Esophagus squamous epithelium (tissue), 5 donors: ENCODE data around the gene CSTPP1. TPM values are rescaled to one million over a fixed set of nuclear protein-coding genes. Genes with fewer than 3 reads are reported as not detected.

Experiments
- DNase-seq: peaks from one replicate; lab custom pipeline; 2025; lab: John Stamatoyannopoulos, UW
- H3K27ac ChIP-seq, 4 donors: fragments of 200-600 bp; sonication (generic); one replicate each; pipeline ENCODE4 v1.5.1; 2016 to 2019; ENCODE audit warnings: mild to moderate bottlenecking in 1 of 4
- H3K27me3 ChIP-seq, 4 donors: fragments of 200-600 bp; sonication (generic); 1 replicate in 3 of 4; 2 replicates in 1 of 4; pipeline versions ENCODE4 v1.5.1 to v1.6.0; 2017 to 2021; ENCODE audit warnings: antibody characterized with exemption in 1 of 4
- H3K36me3 ChIP-seq, 3 donors: fragments of 200-600 bp; sonication (generic); one replicate each; pipeline ENCODE4 v1.5.1; 2016 to 2019
- H3K4me1 ChIP-seq, 3 donors: fragments of 200-600 bp; sonication (generic); one replicate each; pipeline ENCODE4 v1.5.1; 2017 to 2019
- H3K4me3 ChIP-seq, 4 donors: fragments of 200-600 bp; sonication (generic); 1 replicate in 3 of 4; 2 replicates in 1 of 4; pipeline ENCODE4 v1.5.1; 2016 to 2019; ENCODE audit warnings: mild to moderate bottlenecking in 2 of 4, moderate library complexity in 1 of 4
- H3K9me3 ChIP-seq, 3 donors: fragments of 200-600 bp; sonication (generic); one replicate each; pipeline ENCODE4 v1.5.1; 2016 to 2019
- CTCF ChIP-seq, 6 experiments: fragments of 450-650 bp in 4 of 6; fragments of 200-600 bp in 2 of 6; sonication (generic) in 2 of 6; IDR thresholded peaks; one replicate each; pipeline ENCODE4 v1.5.1; 2016 to 2019; ENCODE audit warnings: antibody characterized with exemption in 6 of 6, mild to moderate bottlenecking in 4 of 6, moderate library complexity in 4 of 6
- POLR2A ChIP-seq, 4 donors: fragments of 450-650 bp; IDR thresholded peaks; one replicate each; pipeline ENCODE4 v1.6.1; 2017; ENCODE audit warnings: antibody characterized with exemption in 4 of 4, mild to moderate bottlenecking in 4 of 4, moderate library complexity in 3 of 4
- WGBS, 2 donors: methylation state at CpG; one replicate each; pipeline ENCODE4 v1.1.5; 2018; 5-methylcytosine and 5-hydroxymethylcytosine counted together
- intact Hi-C: fragments of 100-400 bp; cut with DNase I; formaldehyde crosslinking; loops from one replicate; pipeline ENCODE4 v1.15.0; 2022
- total RNA-seq, 4 donors: library from RNA; depleted of rRNA; stranded (reverse); fragments of >200 nt; gene quantifications; one replicate each; pipeline ENCODE4 v1.1.0, GENCODE V29; 2016
- donor health status: DM: yes; HTN: yes; CAD: no.

CSTPP1 gene
- total RNA-seq, 4 donors from 2014 or later: 9.4 to 19.6 (median 16.4) TPM

DNA sequence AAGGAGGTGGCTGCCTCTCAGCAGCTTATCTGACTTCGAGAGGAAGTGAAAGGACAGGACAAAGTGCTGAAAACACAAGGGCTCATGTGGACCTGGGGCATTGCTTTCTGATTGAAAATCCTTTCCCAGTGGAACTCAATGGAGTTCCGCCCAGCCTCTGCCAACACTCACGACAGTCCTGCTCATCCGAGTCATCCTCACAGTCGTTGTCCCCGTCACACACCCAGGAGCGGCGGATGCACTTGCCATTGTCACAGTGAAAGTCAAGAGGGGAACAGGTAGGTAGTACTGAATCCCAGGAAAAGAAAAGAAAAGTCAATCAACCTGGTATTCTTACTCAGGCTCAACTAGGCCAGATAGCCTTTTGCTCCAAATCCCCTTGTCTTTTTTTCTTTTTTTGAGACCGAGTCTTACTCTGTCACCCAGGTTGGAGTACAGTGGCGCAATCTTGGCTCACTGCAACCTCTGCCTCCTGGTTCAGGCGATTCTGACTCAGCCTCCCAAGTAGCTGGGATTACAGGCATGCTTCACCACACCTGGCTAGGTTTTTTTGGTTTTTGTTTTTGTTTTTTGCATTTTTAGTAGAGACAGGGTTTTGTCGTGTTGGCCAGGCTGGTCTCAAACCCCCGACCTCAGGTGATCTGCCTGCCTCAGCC lies 36.3 kb upstream of the CSTPP1 start:
- no peak for DNase-seq
- no peak overlapping the region for H3K4me3 ChIP-seq

GRCh38 chr11:46901156-46901555 lies 35.4 kb upstream of the CSTPP1 start:
- 37 to 54% methylated on average over 3 of the region's 3 CpGs for WGBS, 2 donors
- no peak overlapping the region for H3K4me3 ChIP-seq
- H3K27ac ChIP-seq: peak overlapping the region in 1 of 4 donors; percentile 5
- TF ChIP-seq CTCF (IDR thresholded peaks at IDR 0.05): no peak
- no peak for TF ChIP-seq POLR2A (IDR thresholded peaks at IDR 0.05)
- DNase-seq: no peak
- no peaks in the 10 kb centered on the region for H3K9me3 ChIP-seq
- H3K36me3 ChIP-seq: peaks cover 0 to 12% (median 0%) of the 10 kb centered on the region in 3 donors
- H3K4me1 ChIP-seq: peaks cover 3 to 39% (median 9%) of the 10 kb centered on the region in 3 donors
- no peaks in the 10 kb centered on the region for H3K27me3 ChIP-seq
- intact Hi-C loops: no loop called here

More for the DNA sequence above, 36.3 kb upstream of the CSTPP1 start:
- Histone ChIP-seq H3K27me3 (no peaks in the 10 kb centered on the region), H3K36me3 (peaks cover 0 to 12% (median 0%) of the 10 kb centered on the region in 3 donors), H3K9me3 (no peaks in the 10 kb centered on the region), H3K4me1 (peaks cover 3 to 48% (median 9%) of the 10 kb centered on the region in 3 donors), H3K27ac (peak overlapping the region in 2 of 4 donors; percentile 3 to 11)
- 67% methylated on average over 11 to 13 of the region's 13 CpGs for WGBS, 2 donors
- TF ChIP-seq CTCF (IDR thresholded peaks at IDR 0.05) (no peak), POLR2A (IDR thresholded peaks at IDR 0.05) (no peak)
- intact Hi-C loops: no loop called here

- WGBS, 2 donors: 95 to 100% methylated on average over 1 to 2 of the region's 6 CpGs
- Histone ChIP-seq H3K4me3 (no peak overlapping the region), H3K27ac (no peak overlapping the region), H3K9me3 (no peaks in the 10 kb centered on the region), H3K4me1 (peaks cover 3 to 35% (median 9%) of the 10 kb centered on the region in 3 donors), H3K27me3 (no peaks in the 10 kb centered on the region), H3K36me3 (peaks cover 0 to 12% (median 0%) of the 10 kb centered on the region in 3 donors)
- intact Hi-C loops: no loop called here
- no peak for TF ChIP-seq CTCF (IDR thresholded peaks at IDR 0.05)
- TF ChIP-seq POLR2A (IDR thresholded peaks at IDR 0.05): no peak
- no peak for DNase-seq
Observed at GRCh38 chr11:46902694-46903093, 33.9 kb upstream of the CSTPP1 start.

- no peak overlapping the region for H3K27ac ChIP-seq
- no peaks in the 10 kb centered on the region for H3K9me3 ChIP-seq
- peaks cover 0 to 12% (median 0%) of the 10 kb centered on the region in 3 donors for H3K36me3 ChIP-seq
- no peaks in the 10 kb centered on the region for H3K27me3 ChIP-seq
- no peak for DNase-seq
- peaks cover under 1 to 27% (median 4%) of the 10 kb centered on the region in 3 donors for H3K4me1 ChIP-seq
- intact Hi-C loops: no loop called here
- no peak for TF ChIP-seq CTCF (IDR thresholded peaks at IDR 0.05)
- H3K4me3 ChIP-seq: no peak overlapping the region
- 70 to 71% methylated on average over 4 to 6 of the region's 10 CpGs for WGBS, 2 donors
Observed at GRCh38 chr11:46903846-46904245, 32.7 kb upstream of the CSTPP1 start.

DNA sequence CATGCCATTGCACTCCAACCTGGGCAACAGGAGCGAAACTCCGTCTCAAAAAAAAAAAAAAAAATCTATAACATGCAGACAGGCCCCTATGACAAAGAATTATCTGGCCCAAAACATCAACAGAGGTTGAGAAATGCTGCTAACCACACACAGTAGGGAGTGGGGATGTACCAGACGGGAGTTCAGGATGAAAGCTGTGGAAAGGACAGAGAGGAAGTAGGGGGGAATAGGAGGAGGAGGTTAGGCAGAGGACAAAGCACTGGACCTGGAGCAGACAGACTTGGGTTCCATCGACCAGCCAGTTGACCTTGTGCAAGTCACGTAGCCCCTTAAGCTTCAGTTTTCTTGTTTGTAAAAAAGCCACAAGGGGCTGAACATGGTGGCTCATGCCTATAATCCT lies 30.8 kb upstream of the CSTPP1 start:
- 90 to 91% methylated on average over 4 of the region's 5 CpGs for WGBS, 2 donors
- H3K27ac ChIP-seq: no peak overlapping the region
- intact Hi-C loops: no loop called here
- TF ChIP-seq POLR2A (IDR thresholded peaks at IDR 0.05) (no peak), CTCF (IDR thresholded peaks at IDR 0.05) (no peak)
- DNase-seq: no peak
- H3K4me1 ChIP-seq: peaks cover 0 to 7% (median 0%) of the 10 kb centered on the region in 3 donors
- H3K9me3 ChIP-seq: no peaks in the 10 kb centered on the region
- H3K36me3 ChIP-seq: no peaks in the 10 kb centered on the region
- H3K4me3 ChIP-seq: no peak overlapping the region
- no peaks in the 10 kb centered on the region for H3K27me3 ChIP-seq
